ENCODE data around the gene C6orf132.

C6orf132 gene

DNA sequence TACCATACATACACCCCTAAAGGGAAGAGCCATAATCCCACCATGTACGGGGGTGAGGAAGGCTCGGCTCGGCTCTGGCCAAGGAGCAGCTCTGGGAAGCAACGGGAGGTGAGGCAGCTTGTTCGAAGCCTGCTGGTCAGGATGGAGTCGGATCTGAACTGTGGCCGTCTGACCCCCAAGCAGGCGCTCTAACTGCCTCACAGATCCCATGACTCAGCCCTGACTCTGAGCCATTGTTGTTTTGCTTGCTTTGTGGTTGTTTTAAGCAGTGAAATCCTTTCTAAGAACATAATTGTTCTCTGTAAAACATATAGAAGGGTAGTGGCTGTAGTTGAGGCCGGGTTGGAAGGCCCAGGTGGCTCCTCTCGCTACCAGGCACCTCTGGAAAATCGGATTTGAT, 10.9 kb downstream of the C6orf132 start:
- DNase-seq: no peak

DNA sequence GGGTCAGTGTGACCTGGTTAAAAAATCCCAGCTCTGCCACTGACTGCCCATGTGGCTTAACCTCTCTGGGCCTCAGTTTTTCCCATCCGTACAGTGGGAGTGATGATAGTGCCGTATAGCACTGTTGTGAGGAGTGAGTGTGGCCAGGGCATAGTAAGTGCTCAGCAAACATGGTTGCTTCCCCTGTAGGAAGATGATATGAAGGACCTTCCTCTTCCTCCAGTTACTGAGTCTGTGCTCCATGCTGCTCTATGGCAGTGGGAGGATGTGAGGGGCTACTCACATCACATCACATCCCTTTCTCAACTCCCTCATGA, 13.1 kb downstream of the C6orf132 start:
- DNase-seq: no peak

DNA sequence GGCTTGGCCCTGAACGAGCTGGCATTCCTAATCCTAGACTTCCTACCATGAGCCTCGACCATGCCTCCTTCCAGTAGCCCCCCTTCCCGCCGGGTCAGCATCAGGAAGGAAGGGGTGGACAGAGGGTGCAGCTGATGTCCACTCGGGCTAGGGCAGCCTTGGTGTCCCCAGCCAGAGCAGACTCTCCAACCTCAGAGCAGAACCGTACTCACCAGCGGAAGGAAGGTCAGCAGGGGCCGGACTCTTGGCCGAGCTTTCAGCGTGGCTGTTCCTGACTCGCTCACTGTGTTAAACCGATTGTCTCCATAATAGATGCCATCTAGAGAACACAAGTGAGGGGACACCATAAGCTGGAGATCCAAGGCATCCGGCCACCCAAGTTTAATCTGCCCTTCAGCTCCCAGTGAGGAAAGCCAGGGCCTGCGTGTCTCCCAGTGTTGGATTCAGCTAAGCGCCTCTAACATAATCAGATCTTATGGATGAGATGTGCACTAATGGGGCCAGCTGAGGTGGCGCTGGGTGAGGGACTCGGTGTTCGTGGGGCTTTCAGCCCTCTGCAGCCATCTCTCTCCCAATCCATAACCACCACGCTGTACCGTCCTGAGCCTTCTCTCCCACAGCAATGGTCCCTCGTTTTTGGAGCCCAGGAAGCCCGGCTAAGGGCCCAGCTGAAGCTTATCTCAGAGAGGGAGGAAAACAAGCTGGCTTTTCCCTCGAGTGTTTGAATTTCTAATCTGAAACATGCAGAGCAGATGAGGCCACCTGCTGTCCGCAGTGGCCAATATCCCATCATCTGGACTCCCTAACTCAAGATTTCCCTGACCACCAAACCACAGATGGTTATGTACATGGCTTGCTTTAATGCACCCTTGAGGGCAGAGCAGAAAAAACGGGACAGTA, 13.7 kb downstream of the C6orf132 start:
- no peak for DNase-seq

DNA sequence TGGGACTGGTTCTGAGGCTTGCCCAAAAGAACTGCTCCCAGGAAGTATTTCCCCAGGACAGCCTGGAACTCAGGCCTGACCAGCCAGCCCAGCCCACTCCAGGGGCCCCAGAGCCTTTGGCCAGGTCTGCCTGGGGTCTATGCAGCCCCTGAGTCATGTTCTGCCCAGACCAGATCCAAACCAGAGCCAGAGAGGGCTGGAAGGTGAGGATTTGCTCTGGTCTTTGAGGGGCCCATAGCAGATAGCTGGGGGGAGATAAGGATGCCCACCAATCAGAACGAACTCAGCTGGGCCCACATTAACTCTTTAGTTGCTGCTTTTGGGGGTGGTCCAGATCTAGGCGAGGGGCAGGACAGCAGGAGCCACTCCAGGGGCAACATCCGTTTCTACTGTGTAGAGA, 16.8 kb downstream of the C6orf132 start:
- DNase-seq: no peak

DNA sequence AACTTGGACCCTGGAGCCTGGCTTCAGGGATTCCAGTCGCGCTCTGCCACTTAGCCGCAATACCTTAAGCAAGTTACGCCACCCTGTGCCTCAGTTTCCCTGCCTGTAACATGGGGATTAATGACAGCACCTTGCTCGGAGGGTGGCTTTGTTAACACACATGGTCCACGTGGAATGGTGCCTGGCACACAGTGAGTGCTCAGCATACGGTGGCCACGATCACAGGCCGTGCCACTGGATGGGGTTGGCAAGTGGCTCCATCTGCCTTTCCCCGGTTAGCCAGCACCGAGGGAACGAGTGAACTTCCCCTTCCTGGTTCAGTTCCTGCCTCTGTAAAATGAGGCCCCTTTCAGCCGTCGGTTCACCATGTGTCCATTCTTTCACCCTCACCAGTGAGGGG, 17.2 kb downstream of the C6orf132 start:
- DNase-seq: no peak

DNA sequence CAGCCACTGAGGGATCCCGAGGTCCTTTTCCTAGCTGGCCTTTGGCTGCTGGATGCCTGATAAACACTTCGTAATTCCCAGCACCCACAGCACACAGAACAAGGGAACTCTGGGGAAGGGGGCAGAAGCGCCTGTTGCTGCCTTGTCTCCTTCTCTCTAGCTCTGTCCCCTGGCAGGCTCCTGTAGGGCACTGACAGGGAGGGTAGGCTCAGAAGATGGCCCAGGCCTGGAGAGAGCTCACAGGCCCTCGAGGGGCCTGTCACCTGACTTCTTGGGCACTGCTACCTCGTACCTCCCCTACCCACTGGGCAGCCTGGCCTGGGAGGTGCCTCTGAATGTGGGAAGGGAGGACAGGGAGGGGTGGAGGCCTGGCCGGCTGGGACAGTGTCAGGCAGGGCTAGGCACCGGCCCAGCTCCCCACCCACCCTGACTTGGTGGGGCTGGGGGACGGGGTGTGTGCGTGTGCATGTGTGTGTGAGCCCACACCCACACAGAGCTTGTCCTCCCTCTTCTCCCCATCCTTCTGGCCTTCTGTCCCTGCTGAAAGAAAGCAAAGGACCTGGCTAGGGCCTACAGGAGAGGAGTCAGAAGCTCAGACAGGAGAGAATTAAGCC, 18.1 kb downstream of the C6orf132 start:
- DNase-seq: no peak

DNA sequence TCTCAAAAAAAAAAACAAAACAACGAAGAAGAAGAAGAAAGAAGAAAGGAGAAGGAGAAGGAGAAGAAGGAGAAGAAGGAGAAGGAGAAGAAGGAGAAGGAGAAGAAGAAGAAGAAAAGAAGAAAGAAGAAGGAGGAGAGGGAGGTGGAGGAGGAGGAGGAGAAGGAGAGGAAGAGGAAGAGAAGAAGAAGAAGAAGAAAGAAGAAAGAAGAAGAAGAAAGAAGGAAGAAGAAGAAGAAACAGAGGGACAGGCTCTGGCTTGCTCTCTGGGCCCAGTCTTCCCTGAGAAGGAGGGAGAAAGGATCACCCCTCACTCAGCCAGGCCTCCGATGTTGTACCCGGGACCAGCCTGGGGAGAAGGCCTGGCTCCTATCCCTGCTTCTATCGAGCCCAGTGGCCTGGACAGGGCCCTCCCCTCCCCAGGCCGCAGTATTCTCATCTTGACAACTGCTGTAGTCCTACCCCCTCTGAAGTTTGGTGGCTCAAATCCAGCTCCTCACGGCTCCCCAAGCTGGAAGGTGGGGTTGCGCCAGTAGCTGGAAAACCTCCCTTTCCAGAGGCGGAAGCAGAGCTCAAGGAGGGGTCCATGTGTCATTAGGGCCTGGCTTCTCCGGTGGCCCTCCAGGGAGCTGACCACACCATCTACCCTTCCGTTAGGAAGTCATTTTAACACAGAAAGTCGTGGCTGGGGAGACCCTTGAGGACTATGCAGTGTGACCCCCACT, 18.9 kb downstream of the C6orf132 start:
- DNase-seq: no peak

DNA sequence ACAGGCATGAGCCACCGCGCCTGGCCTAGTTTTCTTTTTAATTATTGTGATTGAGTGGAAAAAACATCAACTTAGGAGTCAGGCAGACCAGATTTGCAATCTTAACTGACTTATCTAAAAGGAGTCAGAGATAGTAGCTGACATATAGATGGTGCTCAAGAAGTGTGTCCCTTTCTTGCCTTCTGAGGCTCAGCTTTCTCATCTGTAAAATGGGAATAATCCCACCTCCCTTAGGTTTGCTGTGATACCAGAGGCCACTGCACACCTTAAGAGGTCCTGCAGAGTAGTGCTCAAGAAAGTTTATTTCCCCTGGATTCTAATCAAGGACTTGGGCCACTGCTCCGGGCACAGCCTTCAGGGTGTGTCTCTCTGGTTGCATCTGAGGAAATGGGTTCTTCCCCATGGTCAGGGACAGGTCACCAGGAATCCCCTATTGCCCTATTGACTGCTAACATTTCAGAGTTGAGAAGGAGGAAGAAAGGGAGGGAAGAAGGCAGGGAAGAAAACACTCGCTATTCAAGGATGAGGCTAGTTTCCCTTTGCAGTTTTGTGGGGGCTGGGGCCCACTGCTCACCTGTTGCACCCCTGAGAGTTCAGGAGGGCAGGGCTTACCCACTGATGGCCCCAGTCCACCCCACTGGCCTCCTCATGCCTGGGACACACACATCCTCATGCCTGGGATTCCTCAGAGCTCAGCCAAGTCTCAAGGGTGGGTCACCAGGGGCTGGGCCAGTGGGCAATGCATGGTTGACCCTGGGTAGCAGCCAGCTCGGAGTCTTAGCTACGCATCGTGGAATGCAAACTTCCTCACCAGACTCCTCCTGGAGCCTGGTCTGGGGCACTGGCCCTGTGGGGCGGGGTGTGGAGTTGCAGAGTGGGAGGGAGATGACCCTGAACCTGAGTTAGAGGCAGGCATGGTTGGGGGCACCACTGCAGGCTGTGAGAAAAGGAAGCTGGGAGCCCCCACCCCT, 21.2 kb downstream of the C6orf132 start:
- DNase-seq: no peak

DNA sequence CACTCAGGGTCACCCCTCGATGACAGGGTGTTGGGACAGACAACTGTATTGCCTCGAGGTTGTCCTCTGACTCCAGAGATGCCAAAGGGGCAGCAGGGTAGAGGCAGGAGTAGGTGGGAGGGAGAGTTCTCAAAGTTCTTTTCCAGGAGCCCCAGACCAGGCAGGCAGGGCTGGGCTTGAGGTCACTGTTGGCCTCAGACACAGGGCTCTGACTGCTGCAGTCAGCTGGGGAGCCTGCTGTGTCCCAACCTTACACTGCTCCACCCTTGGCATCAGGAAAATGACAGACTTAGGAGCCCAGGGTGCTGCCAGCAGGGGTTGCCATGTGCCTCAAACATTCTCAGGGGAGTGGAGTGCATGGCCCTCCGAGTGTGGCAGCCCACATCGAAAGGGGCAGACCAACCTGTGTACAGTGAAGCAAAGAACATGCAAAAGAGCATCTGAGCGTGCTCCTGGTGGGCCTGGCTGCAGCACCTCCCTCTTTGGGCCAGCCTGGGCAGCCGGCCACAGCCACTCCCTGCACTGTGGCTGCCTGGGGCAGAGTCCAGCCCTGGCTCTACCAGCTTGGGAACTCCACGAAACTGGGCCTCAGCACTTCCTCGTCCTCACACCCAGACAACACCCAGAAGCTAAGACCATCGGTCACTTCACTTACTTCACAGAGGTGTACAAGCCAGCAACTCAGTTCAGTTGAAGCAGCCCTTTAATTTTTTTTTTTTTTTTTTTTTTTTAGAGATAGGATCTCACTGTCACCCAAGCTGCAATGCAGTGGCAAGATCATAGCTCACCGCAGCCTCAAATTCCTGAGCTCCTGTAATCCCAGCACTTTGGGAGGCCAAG, 24.0 kb downstream of the C6orf132 start:
- no peak for DNase-seq

DNA sequence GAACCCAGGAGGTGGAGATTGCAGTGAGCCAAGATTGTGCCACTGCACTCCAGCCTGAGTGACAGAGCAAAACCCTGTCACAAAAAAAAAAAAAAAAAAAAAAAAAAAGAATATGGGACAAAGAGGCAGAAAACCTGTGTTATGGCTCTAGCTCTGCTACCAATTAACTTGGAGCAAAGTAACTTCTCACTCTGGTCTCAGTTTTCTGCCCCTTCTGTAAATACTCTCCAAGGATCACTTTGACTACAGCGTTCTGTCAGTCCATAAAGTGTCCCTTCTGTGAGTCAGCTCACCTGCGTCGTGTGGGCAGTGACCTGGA, 24.6 kb downstream of the C6orf132 start:
- DNase-seq: no peak

DNA sequence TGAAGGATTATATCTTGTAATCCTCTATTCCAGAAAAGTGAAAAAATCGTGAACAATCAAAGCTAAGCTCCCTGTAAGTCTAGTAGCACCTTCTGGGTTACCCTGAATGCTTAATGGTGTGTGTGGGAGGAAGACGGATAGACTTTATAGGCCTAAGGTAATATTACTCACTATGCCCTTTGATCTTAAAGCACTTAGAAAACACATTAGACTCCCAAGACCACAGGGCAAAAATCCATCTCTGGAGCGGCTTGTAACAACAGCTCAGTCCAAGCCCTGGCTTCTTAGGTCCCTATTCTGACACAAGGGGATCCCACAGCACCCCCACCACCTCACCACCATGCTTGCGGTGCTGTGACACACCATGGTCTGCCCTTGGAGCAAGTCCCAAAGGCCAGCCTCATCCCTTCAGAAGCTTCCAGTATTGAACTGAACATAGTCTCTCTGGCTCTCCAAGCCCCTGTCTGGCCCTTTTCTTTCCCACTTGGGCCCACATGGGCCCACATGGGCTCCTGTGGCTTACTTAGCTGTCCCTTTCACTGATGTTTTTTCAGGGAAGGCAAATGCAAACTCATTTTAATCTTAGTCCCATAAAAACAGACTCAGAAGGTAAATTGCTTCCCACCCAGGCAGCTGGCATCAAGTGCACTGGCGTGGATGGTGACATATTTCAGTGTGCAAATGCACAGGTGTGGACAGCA, 28.3 kb downstream of the C6orf132 start:
- no peak for DNase-seq

DNA sequence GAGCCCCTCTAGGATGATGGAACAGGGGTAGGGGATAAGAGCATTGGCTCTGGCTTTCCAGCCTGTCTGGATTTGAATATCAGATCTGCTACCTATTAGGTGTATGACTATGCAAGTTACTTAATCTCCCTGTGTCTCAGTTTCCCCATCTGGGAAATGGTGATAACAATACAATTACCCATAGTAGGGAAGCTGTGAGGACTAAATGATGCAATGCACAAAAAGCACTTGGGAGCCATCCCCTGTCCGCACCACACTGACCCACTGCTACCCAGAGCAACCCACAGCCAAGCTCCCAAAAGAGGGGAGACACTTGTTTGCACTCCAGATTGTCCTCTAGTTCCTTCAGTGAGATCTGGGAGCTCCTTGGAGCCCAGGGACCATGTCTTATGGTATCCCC, 30.1 kb downstream of the C6orf132 start:
- no peak for DNase-seq

DNA sequence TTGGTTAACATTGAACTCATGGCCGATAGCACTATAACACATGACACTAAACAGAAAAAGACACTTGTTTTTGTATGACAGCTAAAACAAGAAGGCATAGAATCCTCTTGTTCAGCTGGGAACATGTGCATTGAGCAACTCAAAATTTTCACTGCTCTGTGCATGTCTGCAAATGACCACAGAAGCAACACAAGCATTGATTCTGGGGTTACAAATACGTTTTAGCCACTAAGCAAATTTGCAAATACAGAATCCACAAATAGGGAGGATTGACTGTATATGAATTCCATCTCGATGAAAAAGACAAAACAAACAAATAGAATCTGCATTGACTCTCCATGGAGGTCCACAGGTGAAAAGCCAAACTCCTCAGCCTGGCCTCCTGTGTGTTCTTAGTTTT, 31.7 kb downstream of the C6orf132 start:
- DNase-seq: no peak

DNA sequence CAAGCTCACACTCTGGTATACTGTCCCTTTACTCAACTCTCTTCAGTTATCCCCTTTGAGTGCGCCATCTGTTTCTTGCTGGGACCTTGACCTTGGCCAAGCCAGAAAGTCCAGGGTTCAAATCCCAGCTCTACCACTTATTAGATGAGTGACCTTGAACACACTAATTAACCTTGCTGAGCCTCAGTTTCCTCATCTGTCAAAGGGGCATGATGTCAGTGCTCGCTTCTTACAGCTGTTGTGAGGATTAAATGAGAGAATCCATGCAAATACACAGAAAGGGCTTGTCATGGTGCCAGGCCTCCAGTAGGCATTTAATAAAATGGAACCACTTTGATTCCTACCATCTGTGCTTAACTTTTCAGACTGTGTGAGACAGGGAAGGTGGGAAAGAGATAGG, 34.3 kb downstream of the C6orf132 start:
- DNase-seq: no peak

DNA sequence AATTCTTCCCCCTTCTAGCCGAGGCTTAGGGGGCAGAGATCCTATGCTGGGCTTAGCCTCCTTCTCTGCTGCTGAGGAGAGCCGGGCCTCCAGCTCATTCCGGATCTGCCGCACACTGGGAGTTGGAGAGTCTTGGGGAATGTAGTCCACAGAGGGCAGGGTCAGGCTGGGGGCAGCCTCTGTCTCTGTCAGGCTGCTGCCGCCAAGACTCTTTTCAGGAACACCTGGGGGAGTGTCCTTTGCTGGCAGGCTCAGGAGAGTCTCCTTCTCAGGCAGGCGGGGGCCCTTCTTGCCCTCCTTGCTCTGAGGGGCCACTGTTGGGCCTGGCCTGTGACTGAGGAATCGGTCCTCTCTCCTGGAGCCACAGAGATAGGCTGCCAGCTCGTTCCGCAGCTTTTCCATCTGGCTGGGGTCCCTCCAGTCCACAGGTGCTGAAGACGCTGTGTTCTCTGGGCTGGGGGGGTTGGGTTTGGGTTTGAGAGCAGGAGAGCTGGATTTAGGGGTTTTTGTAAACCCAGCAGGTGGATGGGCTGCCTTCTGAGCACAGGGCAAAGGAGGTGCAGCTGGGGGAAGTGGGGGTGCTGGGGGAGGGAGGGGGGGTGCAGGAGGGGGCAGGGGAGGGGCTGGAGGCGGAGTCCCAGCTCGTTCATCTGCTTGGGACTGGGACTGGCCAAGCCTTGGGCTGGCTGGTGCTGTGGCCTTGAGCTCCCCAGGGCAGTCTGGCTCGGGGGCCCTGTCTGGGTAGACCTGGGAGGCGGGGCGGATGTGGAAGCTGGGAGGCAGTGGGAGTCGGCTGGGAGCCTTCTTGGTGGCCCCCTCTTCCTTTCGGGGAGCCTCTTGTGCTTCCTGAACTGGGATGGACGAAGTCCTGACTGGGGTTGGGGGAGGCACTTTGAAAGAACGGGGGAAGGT, 36.1 kb downstream of the C6orf132 start:
- DNase-seq: no peak

DNA sequence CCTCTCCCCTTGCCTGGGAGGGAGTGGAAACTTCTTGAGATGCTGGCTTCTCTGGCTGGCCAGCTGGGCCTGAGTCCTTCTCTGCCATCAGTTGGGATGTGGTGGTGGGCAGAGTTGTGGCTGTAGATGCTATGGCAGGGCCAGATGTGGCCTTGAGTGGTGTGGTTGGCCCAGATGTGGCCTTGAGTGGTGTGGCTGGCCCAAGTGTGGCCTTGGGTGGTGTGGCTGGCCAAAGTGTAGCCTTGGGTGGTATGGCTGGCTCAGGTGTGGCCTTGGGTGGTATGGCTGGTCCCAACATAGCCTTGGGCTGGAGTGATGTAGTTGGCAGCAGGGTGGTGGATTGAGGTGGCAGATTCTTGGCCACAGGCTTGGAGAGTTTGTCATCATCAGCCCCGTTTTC, 36.7 kb downstream of the C6orf132 start:
- DNase-seq: no peak

DNA sequence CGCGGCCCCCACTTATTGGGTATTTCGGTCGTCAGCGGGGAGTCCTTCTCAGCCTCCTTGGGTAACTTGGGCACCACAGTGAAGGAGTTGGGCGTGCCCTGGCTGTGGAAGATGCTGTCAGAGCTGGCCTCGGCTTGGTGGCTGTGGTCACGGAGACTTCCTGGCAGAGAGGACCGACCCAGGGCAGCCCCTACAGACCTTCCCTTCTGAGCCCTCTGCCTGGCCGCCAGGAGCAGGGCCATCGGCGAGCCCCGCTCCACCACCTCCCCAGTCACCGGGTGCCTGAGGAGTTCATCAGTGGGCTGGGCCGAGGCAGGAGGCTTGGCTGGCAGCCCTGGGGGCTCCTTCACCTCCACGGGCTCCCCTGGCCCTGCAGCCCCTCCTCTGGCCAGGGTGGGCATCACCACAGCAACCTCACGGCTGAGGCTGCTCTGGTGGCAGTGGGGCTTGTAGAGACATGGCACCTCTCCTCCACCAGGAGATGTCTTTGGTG, 37.2 kb downstream of the C6orf132 start:
- no peak for DNase-seq

DNA sequence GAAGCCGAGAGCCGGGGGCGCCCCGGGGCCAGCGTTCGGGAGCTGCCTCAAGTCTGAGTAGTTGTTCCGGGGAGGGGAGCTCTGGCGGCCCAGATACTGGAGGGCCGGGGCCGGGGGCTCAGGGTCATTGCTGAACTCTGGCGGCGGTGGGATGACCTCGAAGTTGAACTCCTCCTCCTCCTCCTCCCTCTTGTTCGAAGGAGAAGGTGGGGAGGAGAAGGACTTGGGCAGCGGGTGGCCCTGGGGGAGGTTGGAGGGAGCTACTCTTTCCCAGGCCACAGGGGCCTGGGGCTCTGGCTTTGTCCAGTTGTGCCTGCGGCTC, 37.7 kb downstream of the C6orf132 start:
- no peak for DNase-seq

DNA sequence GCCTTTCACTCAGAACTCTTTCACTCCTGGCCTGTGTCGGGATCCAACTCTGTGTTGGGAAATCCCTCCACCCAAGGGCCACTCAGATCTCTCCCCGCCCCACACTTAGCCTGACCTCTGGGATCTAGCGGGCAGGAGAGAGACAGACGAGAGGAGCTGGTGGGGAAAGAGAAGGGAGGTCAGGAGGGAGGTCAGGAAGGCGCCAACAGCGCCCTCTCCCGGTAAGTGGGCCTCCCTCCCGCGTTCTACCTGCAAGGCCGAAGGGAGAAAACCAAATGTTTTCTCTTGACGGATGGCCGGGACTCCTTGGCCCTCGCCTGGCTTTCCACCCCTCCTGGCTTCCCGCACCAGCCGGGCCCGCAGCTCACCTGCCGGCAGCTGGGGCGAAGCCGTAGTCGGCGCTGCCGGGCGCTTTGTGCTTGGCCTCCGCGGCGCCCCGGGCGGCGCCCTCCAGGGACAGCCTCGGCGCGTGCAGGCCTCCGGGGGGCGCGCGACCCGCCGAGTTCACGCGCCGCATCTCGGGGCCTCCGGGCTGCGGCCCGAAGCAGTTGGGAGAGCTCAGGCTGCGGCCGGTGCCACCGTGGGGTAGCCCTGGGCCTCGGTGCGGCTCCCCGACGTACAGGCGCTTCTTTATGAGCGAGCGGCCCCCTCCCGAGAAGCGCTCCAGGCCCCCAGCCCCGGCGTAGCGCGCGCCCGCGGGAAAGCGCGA, 38.2 kb downstream of the C6orf132 start:
- DNase-seq: no peak

DNA sequence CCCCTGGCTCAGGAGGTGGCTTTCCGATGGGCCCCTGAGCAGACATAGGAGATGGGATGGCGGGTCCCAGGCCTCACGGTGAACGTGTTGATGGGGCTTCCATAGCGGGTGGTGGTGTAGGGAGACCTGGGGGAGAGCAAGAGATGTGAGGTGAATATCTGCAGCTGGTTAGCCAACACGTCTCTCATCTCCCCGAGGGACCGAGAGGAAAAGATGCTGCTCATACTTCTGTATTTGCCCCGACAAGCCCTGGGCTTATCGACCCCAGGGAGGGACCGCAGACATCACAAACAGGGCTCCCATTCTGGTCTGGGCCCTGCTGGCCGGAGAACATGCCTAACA, 38.7 kb downstream of the C6orf132 start:
- DNase-seq: no peak

Measured in NCI-H510A treated with DMSO at 0.1 percent for 48 hours (cell line).